CD4-positive, alpha-beta T cell treated with Interleukin-15 for 1 hour (primary cell): ENCODE measurements around the gene SEC31B.

Experiments used
- DNase-seq: peaks from one replicate; pipeline ENCODE4 v3.0.0-alpha.2; 2020

Gene SEC31B

GRCh38 chr10:100519311-100520051 lies at the start of gene SEC31B:
TSS of gene SEC31B (minus strand) at chr10:100519861. CDS start at chr10:100516952, 2,909 bp downstream.
- DNase-seq = no peak

GRCh38 chr10:100568912-100569311 lies 49.3 kb upstream of the SEC31B start:
- no peak for DNase-seq

GRCh38 chr10:100567826-100568225 lies 48.2 kb upstream of the SEC31B start:
- DNase-seq = no peak

- DNase-seq = no peak
Observed at GRCh38 chr10:100567249-100567648, 47.6 kb upstream of the SEC31B start.

- no peak for DNase-seq
Observed at GRCh38 chr10:100566561-100566960, 46.9 kb upstream of the SEC31B start.

GRCh38 chr10:100565206-100565985 lies 45.7 kb upstream of the SEC31B start:
- no peak for DNase-seq

GRCh38 chr10:100562008-100562672 lies 42.5 kb upstream of the SEC31B start:
- peak; percentile 76 for DNase-seq

- DNase-seq = no peak
Observed at GRCh38 chr10:100561005-100561404, 41.3 kb upstream of the SEC31B start.

- DNase-seq = no peak
Observed at GRCh38 chr10:100560248-100560647, 40.6 kb upstream of the SEC31B start.

- DNase-seq = no peak
Observed at GRCh38 chr10:100554902-100555301, 35.2 kb upstream of the SEC31B start.

- DNase-seq = no peak
Observed at GRCh38 chr10:100553929-100554328, 34.3 kb upstream of the SEC31B start.

- DNase-seq = no peak
Observed at GRCh38 chr10:100551738-100552137, 32.1 kb upstream of the SEC31B start.

- no peak for DNase-seq
Observed at GRCh38 chr10:100551196-100551595, 31.5 kb upstream of the SEC31B start.

GRCh38 chr10:100544950-100545349 lies 25.3 kb upstream of the SEC31B start:
- no peak for DNase-seq

GRCh38 chr10:100537475-100537874 lies 17.8 kb upstream of the SEC31B start:
- DNase-seq = no peak

- DNase-seq = peak; percentile 93
Observed at GRCh38 chr10:100535715-100536353, 16.2 kb upstream of the SEC31B start, which contains the start of gene HIF1AN. TSS of gene HIF1AN (plus strand) at chr10:100535943. CDS start at chr10:100535959, 16 bp downstream.

GRCh38 chr10:100535338-100535714 lies 15.7 kb upstream of the SEC31B start:
- no peak for DNase-seq

- DNase-seq = no peak
Observed at GRCh38 chr10:100534726-100535125, 15.1 kb upstream of the SEC31B start.

- no peak for DNase-seq
Observed at GRCh38 chr10:100531761-100532160, 12.1 kb upstream of the SEC31B start.

GRCh38 chr10:100529475-100530298 lies 10.0 kb upstream of the SEC31B start, which contains the start of gene NDUFB8:
TSS of gene NDUFB8 (minus strand) at chr10:100529871. CDS start at chr10:100529851, 20 bp downstream.
- peak; percentile 87 for DNase-seq

GRCh38 chr10:100528921-100529474 lies 9.3 kb upstream of the SEC31B start:
- no peak for DNase-seq
